Endothelial cell of hepatic sinusoid (primary cell): ENCODE results near the gene MRPS23.

ENCODE experiments used
- in situ Hi-C: cut with HindIII; loops from 2 replicates; pipeline ENCODE4 v1.10.0; 2017; ENCODE audit warnings: low sequenced_read_pairs

Gene MRPS23

GRCh38 chr17:57849874-57850754 lies at the start of gene MRPS23:
Gene MRPS23 (minus strand): TSS chr17:57850044. CDS start chr17:57850010, 34 bp downstream.
- in situ Hi-C loops = no loop called here

- in situ Hi-C loops = no loop called here
These were observed 49.5 kb upstream of the MRPS23 start for GRCh38 chr17:57899391-57899790.

GRCh38 chr17:57898487-57899311 lies 48.9 kb upstream of the MRPS23 start:
- in situ Hi-C loops = no loop called here

GRCh38 chr17:57895382-57896060 lies 45.7 kb upstream of the MRPS23 start:
- in situ Hi-C loops = no loop called here

GRCh38 chr17:57894848-57895247 lies 45.0 kb upstream of the MRPS23 start:
- in situ Hi-C loops = no loop called here

GRCh38 chr17:57892820-57893595 lies 43.2 kb upstream of the MRPS23 start:
- in situ Hi-C loops = no loop called here

- in situ Hi-C loops = no loop called here
These were observed 42.4 kb upstream of the MRPS23 start for GRCh38 chr17:57892146-57892819.

- in situ Hi-C loops = no loop called here
These were observed 41.0 kb upstream of the MRPS23 start for GRCh38 chr17:57890857-57891232.

- in situ Hi-C loops = no loop called here
These were observed 40.3 kb upstream of the MRPS23 start for GRCh38 chr17:57889892-57890856.

- in situ Hi-C loops = no loop called here
These were observed 39.4 kb upstream of the MRPS23 start for GRCh38 chr17:57889252-57889651.

GRCh38 chr17:57888311-57889216 lies 38.7 kb upstream of the MRPS23 start:
- in situ Hi-C loops = no loop called here

- in situ Hi-C loops = no loop called here
These were observed 37.3 kb upstream of the MRPS23 start for GRCh38 chr17:57887161-57887560.

- in situ Hi-C loops = no loop called here
These were observed 36.2 kb upstream of the MRPS23 start for GRCh38 chr17:57886020-57886419.

- in situ Hi-C loops = no loop called here
These were observed 35.5 kb upstream of the MRPS23 start for GRCh38 chr17:57885148-57885915.

- in situ Hi-C loops = no loop called here
These were observed 32.0 kb upstream of the MRPS23 start for GRCh38 chr17:57881783-57882351.

- in situ Hi-C loops = no loop called here
These were observed 31.3 kb upstream of the MRPS23 start for GRCh38 chr17:57881143-57881542.

GRCh38 chr17:57880086-57880456 lies 30.2 kb upstream of the MRPS23 start:
- in situ Hi-C loops = no loop called here
